ENCODE data around the gene CLEC14A. TPM values are rescaled to one million over a fixed set of nuclear protein-coding genes. Genes with fewer than 3 reads are reported as not detected.

Gene CLEC14A
- total and polyA plus RNA-seq, 4 experiments from 2014 or later = not detected

DNA sequence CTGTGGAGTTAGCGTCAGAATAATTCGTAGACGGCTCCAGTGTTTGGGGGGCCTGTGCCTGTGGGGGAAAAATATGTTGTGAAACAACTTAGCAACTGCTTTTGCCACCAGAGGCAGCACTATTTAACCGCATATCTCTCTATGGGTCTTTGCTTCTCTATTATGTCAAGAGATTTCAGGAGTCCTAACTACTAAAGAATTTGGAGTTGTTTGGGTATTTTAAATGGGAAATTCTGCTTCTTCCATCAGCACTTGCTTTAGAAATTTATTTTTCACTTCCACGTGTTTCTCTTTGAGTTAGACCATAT is 594 bp upstream of the CLEC14A start:
- CTCF ChIA-PET (ENCODE audit: partially characterized antibody) = no interaction called here
- H3K27ac Mint-ChIP-seq = no peak overlapping the region
- H3K4me1 ChIP-seq (ENCODE audit: insufficient read depth, low read length) = peaks cover 4% of the 10 kb centered on the region

GRCh38 chr14:38255408-38255672 is 553 bp downstream of the CLEC14A start:
- no peak overlapping the region for H3K4me3 ChIP-seq (ENCODE audit: low read length in 2 of 2)
- Mint-ChIP-seq H3K27ac (no peak overlapping the region), H3K27me3 (peaks cover 13 to 32% of the 10 kb centered on the region in 2 donors), H3K4me1 (peaks cover 6 to 12% (median 7%) of the 10 kb centered on the region in 4 donors), H3K9me3 (no peaks in the 10 kb centered on the region), H3K36me3 (no peaks in the 10 kb centered on the region), H3K4me3 (peak overlapping the region in 6 of 8 donors; percentile 10 to 64 (median 46))
- H3K36me3 ChIP-seq (ENCODE audit: insufficient read depth, low read length) = no peaks in the 10 kb centered on the region
- H3K9me3 ChIP-seq (ENCODE audit: control insufficient read depth in 1 of 2, low read length in 2 of 2) = no peaks in the 10 kb centered on the region
- ChIA-PET POLR2A (ENCODE audit: partially characterized antibody) (no interaction called here), CTCF (ENCODE audit: partially characterized antibody) (no interaction called here)
- H3K27ac ChIP-seq (ENCODE audit: low read depth, low read length) = no peak overlapping the region
- H3K27me3 ChIP-seq (ENCODE audit: insufficient read depth, low read length) = peaks cover 10% of the 10 kb centered on the region
- H3K4me1 ChIP-seq (ENCODE audit: insufficient read depth, low read length) = peaks cover 4% of the 10 kb centered on the region
- DNase-seq = peak in 1 of 5 donors; percentile 7
- intact Hi-C loops (cut with micrococcal nuclease) = no loop called here

More for the DNA sequence above, 594 bp upstream of the CLEC14A start:
- H3K36me3 ChIP-seq (ENCODE audit: insufficient read depth, low read length) = no peaks in the 10 kb centered on the region
- peak overlapping the region; percentile 58 to 83 (median 79) for H3K4me3 Mint-ChIP-seq
- H3K27me3 ChIP-seq (ENCODE audit: insufficient read depth, low read length) = peaks cover 10% of the 10 kb centered on the region
- peaks cover 13 to 30% of the 10 kb centered on the region in 2 donors for H3K27me3 Mint-ChIP-seq
- H3K36me3 Mint-ChIP-seq = no peaks in the 10 kb centered on the region
- no peak for DNase-seq
- H3K4me3 ChIP-seq (ENCODE audit: low read length in 2 of 2) = no peak overlapping the region
- peaks cover 6 to 12% (median 7%) of the 10 kb centered on the region in 4 donors for H3K4me1 Mint-ChIP-seq
- H3K27ac ChIP-seq (ENCODE audit: low read depth, low read length) = no peak overlapping the region
- H3K9me3 ChIP-seq (ENCODE audit: control insufficient read depth in 1 of 2, low read length in 2 of 2) = no peaks in the 10 kb centered on the region
- POLR2A ChIA-PET (ENCODE audit: partially characterized antibody) = no interaction called here
- intact Hi-C loops (cut with micrococcal nuclease) = no loop called here
- peaks cover 0 to 5% (median 0%) of the 10 kb centered on the region in 8 donors for H3K9me3 Mint-ChIP-seq

DNA sequence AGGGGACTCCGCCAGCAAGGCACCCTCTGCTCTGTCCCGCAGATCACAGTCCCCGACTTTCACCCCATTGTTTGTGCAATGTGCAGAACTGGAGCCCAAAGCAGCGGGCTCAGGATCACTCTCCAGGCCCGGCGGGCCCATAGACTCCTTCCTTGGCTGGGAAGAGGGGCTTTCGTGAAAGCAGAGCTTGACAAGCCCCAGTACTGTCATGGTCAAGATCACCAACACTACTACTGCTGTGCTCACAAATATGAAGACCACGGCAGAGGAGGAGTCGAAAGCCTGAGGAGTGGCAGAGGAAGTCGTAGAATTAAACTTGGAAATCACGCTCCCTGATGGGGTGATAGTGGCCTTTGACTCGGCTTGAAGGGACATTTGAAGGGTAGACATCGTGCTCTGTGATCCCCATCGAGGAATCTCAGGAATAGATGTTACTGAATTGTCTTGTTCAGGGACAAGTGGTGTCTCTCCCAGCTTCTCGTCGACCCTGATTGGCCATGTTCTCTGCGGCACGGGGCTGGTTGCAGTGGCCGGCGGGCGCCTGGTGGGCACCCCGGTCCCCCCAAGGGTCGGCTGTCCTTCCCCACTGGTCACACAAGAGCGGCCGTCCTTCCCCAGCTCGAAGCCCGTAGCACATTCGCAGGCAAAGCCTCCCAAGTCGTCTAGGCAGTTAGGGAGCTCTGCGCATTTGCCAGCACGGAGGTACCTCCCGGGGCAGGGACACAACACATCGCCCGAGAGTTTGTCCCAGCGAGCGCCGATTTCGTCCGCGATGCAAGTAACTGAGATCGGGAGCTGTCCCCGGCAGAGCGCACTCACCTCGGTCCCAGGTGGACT is 1.1 kb downstream of the CLEC14A start:
- H3K4me1 ChIP-seq (ENCODE audit: insufficient read depth, low read length) = peaks cover 4% of the 10 kb centered on the region
- H3K36me3 ChIP-seq (ENCODE audit: insufficient read depth, low read length) = no peaks in the 10 kb centered on the region
- DNase-seq = no peak
- H3K4me1 Mint-ChIP-seq = peaks cover 6 to 12% (median 7%) of the 10 kb centered on the region in 4 donors
- peaks cover 13 to 33% of the 10 kb centered on the region in 2 donors for H3K27me3 Mint-ChIP-seq
- H3K27ac ChIP-seq (ENCODE audit: low read depth, low read length) = no peak overlapping the region
- intact Hi-C loops (cut with micrococcal nuclease) = no loop called here
- no peaks in the 10 kb centered on the region for H3K36me3 Mint-ChIP-seq
- H3K4me3 ChIP-seq (ENCODE audit: low read length in 2 of 2) = no peak overlapping the region
- peak overlapping the region in 7 of 8 donors; percentile 2 to 71 (median 62) for H3K4me3 Mint-ChIP-seq
- ChIA-PET POLR2A (ENCODE audit: partially characterized antibody) (no interaction called here), CTCF (ENCODE audit: partially characterized antibody) (no interaction called here)
- no peak overlapping the region for H3K27ac Mint-ChIP-seq
- H3K9me3 ChIP-seq (ENCODE audit: control insufficient read depth in 1 of 2, low read length in 2 of 2) = no peaks in the 10 kb centered on the region
- no peaks in the 10 kb centered on the region for H3K9me3 Mint-ChIP-seq
- peaks cover 10% of the 10 kb centered on the region for H3K27me3 ChIP-seq (ENCODE audit: insufficient read depth, low read length)

DNA sequence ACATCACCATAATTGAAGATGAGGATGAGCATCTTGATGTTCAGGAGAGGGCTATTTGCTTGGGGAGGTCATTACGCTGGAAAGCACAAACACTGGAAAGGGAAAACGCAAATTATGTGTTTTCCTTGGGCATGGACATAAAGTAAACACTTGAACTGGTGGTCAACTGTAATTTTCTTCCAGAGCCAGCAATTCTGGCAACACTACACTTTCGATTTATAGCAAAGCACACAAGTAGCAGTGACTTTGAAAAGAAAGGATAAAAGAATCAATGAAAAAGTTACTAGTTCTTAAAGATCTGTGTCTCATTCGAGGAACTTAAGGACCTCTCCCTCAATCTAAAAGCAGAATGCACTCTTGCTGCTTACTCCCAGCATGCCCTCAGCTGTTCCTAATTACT is 2.2 kb downstream of the CLEC14A start:
- no peaks in the 10 kb centered on the region for H3K36me3 ChIP-seq (ENCODE audit: insufficient read depth, low read length)
- CTCF ChIA-PET (ENCODE audit: partially characterized antibody) = no interaction called here
- H3K4me3 Mint-ChIP-seq = no peak overlapping the region
- POLR2A ChIA-PET (ENCODE audit: partially characterized antibody) = no interaction called here
- peaks cover 10% of the 10 kb centered on the region for H3K27me3 ChIP-seq (ENCODE audit: insufficient read depth, low read length)
- H3K4me1 Mint-ChIP-seq = peaks cover 6 to 12% (median 7%) of the 10 kb centered on the region in 4 donors
- H3K9me3 ChIP-seq (ENCODE audit: control insufficient read depth in 1 of 2, low read length in 2 of 2) = no peaks in the 10 kb centered on the region
- no peak for DNase-seq
- H3K27me3 Mint-ChIP-seq = peaks cover 12 to 31% of the 10 kb centered on the region in 2 donors
- H3K9me3 Mint-ChIP-seq = no peaks in the 10 kb centered on the region
- no peak overlapping the region for H3K27ac ChIP-seq (ENCODE audit: low read depth, low read length)
- intact Hi-C loops (cut with micrococcal nuclease) = no loop called here
- peaks cover 4% of the 10 kb centered on the region for H3K4me1 ChIP-seq (ENCODE audit: insufficient read depth, low read length)
- no peaks in the 10 kb centered on the region for H3K36me3 Mint-ChIP-seq
- no peak overlapping the region for H3K4me3 ChIP-seq (ENCODE audit: low read length in 2 of 2)
- H3K27ac Mint-ChIP-seq = no peak overlapping the region

- H3K4me1 ChIP-seq (ENCODE audit: insufficient read depth, low read length) = peaks cover 4% of the 10 kb centered on the region
- H3K27me3 Mint-ChIP-seq = peaks cover 12 to 26% of the 10 kb centered on the region in 2 donors
- H3K4me3 Mint-ChIP-seq = peak overlapping the region in 1 of 8 donors; percentile 2
- no peak for DNase-seq
- H3K27ac ChIP-seq (ENCODE audit: low read depth, low read length) = no peak overlapping the region
- no peaks in the 10 kb centered on the region for H3K9me3 Mint-ChIP-seq
- H3K27me3 ChIP-seq (ENCODE audit: insufficient read depth, low read length) = peaks cover 5% of the 10 kb centered on the region
- H3K9me3 ChIP-seq (ENCODE audit: control insufficient read depth in 1 of 2, low read length in 2 of 2) = no peaks in the 10 kb centered on the region
- POLR2A ChIA-PET (ENCODE audit: partially characterized antibody) = no interaction called here
- no peaks in the 10 kb centered on the region for H3K36me3 Mint-ChIP-seq
- no peak overlapping the region for H3K27ac Mint-ChIP-seq
- intact Hi-C loops (cut with micrococcal nuclease) = no loop called here
- no peak overlapping the region for H3K4me3 ChIP-seq (ENCODE audit: low read length in 2 of 2)
- peaks cover 6 to 12% (median 7%) of the 10 kb centered on the region in 4 donors for H3K4me1 Mint-ChIP-seq
- CTCF ChIA-PET (ENCODE audit: partially characterized antibody) = no interaction called here
- no peaks in the 10 kb centered on the region for H3K36me3 ChIP-seq (ENCODE audit: insufficient read depth, low read length)
Observed at GRCh38 chr14:38252066-38252710, 3.7 kb downstream of the CLEC14A start.

DNA sequence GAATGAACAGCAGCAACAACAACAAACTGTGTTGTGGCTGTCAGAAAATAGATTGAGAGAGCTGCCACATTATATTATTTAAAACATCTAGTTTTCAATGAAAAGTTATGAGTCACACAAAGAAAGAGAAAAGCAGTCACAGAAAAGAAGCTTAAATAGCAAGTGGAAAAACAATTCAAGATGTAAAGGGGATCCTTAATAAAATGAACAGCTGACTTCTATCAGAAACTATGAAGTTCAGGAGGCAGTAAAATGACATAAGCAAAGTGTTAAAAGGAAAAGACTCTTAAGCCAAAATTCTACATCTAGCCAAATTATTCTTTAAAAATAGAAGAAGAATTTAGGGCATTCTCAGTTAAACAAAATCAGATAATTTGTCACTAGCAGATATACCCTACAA is 5.6 kb downstream of the CLEC14A start:
- no peaks in the 10 kb centered on the region for H3K9me3 Mint-ChIP-seq
- no peak for DNase-seq
- Histone ChIP-seq H3K36me3 (ENCODE audit: insufficient read depth, low read length) (no peaks in the 10 kb centered on the region), H3K4me3 (ENCODE audit: low read length in 2 of 2) (no peak overlapping the region), H3K9me3 (ENCODE audit: control insufficient read depth in 1 of 2, low read length in 2 of 2) (no peaks in the 10 kb centered on the region), H3K27me3 (ENCODE audit: insufficient read depth, low read length) (peaks cover 5% of the 10 kb centered on the region), H3K27ac (ENCODE audit: low read depth, low read length) (no peak overlapping the region), H3K4me1 (ENCODE audit: insufficient read depth, low read length) (peaks cover 4% of the 10 kb centered on the region)
- CTCF ChIA-PET (ENCODE audit: partially characterized antibody) = no interaction called here
- H3K27me3 Mint-ChIP-seq = peaks cover 7 to 25% of the 10 kb centered on the region in 2 donors
- H3K4me3 Mint-ChIP-seq = no peak overlapping the region
- POLR2A ChIA-PET (ENCODE audit: partially characterized antibody) = no interaction called here
- intact Hi-C loops (cut with micrococcal nuclease) = no loop called here
- H3K4me1 Mint-ChIP-seq = peaks cover 0 to 5% (median 3%) of the 10 kb centered on the region in 4 donors
- H3K27ac Mint-ChIP-seq = no peak overlapping the region
- no peaks in the 10 kb centered on the region for H3K36me3 Mint-ChIP-seq

- Mint-ChIP-seq H3K27ac (no peak overlapping the region), H3K4me3 (no peak overlapping the region), H3K27me3 (peaks cover 11 to 19% of the 10 kb centered on the region in 2 donors), H3K9me3 (peaks cover 0 to 2% (median 0%) of the 10 kb centered on the region in 8 donors), H3K36me3 (no peaks in the 10 kb centered on the region), H3K4me1 (no peaks in the 10 kb centered on the region)
- no peaks in the 10 kb centered on the region for H3K27me3 ChIP-seq (ENCODE audit: insufficient read depth, low read length)
- intact Hi-C loops (cut with micrococcal nuclease) = no loop called here
- H3K36me3 ChIP-seq (ENCODE audit: insufficient read depth, low read length) = no peaks in the 10 kb centered on the region
- H3K4me3 ChIP-seq (ENCODE audit: low read length in 2 of 2) = no peak overlapping the region
- ChIA-PET CTCF (ENCODE audit: partially characterized antibody) (no interaction called here), POLR2A (ENCODE audit: partially characterized antibody) (no interaction called here)
- H3K9me3 ChIP-seq (ENCODE audit: control insufficient read depth in 1 of 2, low read length in 2 of 2) = no peaks in the 10 kb centered on the region
- H3K4me1 ChIP-seq (ENCODE audit: insufficient read depth, low read length) = no peaks in the 10 kb centered on the region
- no peak for DNase-seq
- no peak overlapping the region for H3K27ac ChIP-seq (ENCODE audit: low read depth, low read length)
Observed at GRCh38 chr14:38248321-38249028, 7.4 kb downstream of the CLEC14A start.

Data from CD4-positive, alpha-beta memory T cell (primary cell).